Retina (tissue), 1 donor: ENCODE results near the gene KCTD14.
"Not testable (repeated sequence)": the region's sequence is repeated elsewhere in the genome, so short reads cannot be mapped to it uniquely, and the experiment has no call there.

Experiments
- DNase-seq: peaks from one replicate; pipeline ENCODE4 v3.0.0-alpha.2; 2016

The KCTD14 gene, protein sequence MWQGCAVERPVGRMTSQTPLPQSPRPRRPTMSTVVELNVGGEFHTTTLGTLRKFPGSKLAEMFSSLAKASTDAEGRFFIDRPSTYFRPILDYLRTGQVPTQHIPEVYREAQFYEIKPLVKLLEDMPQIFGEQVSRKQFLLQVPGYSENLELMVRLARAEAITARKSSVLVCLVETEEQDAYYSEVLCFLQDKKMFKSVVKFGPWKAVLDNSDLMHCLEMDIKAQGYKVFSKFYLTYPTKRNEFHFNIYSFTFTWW

DNA sequence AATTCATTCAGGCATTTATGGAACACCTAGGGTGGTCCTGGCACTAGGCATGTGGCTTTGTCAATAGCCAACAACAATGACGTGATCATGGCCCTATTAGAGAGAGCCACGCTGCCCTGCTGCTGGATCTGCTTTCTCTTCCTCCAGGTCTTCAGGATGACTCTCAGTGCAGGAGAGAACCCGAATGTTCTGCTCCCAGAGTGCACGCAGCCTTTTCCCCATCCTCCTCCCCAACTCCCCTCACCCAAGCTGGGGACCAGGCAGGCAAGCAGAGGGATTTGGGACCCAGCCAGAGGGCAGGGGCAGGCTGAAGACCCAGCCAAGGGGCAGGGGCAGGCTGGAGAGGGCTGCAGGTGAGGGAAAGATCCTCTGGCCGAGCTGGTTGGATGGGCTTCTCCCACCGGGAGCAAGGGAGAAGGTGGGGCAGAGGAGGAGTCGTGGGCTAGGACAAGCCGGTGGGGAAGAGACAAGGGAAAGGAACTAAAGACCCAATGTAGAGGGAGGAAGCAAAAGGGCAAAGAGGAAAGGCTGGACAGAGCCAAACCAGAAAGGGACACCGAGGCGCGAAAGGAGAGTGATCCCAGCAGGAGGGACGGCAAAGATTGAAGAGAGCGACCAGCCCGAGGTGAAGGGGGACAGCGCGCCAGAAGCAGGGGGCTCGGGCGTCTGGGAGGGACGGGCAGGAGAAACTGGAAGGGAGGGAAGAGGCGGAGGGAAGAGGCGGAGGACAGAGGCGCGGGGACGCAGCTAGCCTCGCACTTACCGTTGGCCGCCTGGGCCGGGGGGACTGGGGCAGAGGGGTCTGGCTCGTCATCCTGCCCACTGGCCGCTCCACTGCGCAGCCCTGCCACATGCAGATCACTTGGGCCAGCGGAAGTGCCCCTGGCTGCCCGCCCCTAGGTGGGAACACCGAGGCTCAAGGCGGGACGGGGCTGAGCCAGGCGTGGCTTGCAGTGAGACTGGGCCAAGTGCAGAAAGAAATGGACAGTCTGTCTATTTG is at the start of gene KCTD14:
KCTD14 (minus strand) TSS at position 880 of the 1,000 bp plus-strand sequence; CDS start at position 853, 27 bp downstream.
- peak; percentile 69 for DNase-seq

DNA sequence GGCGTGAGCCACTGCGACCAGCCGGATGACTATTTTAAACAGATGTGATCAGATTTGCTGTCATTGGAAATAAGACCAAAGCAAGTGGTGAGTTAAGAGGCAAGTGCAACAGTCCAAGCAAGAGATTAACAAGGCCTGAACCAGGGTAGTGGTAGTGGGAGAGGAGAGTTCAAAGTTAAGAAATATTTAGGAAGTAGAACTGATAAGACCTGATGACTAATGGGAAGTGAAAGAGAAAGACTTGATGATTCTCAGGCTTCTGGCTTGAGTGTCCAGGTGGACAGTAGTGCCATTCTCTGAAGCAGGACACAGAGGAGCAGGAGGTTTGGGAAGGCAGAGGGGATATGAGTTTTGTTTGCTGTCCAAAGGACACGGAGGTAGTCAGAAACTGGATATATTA is 49.4 kb upstream of the KCTD14 start:
- DNase-seq: no peak

DNA sequence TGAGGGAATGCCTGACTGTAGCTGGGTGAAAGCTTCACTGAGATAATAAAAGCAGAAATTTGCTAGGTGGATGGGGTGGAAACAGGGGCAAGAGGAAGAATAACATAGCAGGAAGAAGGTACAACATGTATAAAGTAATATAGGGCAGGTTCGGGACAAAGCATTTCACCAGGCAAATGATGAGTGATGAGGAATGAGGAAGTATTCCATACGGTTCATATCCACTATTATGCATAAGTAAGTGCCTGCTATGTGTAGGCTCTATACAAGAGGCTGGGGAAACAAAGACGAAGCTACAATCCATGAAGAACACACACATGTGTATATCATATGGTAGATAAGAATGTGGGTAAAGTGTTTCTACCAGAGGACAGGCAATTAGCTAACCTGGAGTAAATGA is 48.6 kb upstream of the KCTD14 start:
- DNase-seq: no peak

DNA sequence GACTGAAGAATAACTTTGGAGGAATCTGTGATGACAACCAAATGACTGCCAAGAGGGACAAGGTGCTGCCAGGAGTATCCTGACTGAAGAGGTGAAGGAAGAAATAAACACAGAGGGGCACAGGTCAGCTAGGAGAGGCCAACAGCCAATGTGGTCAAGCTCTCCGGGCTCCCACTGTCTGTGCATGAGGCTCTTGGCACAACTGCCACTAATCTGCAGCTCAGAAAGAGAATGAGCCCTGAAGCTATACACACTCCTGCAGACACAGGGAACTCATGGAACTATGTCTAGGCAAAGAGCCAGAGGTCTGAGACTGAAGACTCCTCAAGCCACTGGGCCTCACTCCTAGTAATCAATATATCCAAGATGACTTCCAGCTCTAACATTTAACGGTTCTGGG is 47.5 kb upstream of the KCTD14 start:
- no peak for DNase-seq

DNA sequence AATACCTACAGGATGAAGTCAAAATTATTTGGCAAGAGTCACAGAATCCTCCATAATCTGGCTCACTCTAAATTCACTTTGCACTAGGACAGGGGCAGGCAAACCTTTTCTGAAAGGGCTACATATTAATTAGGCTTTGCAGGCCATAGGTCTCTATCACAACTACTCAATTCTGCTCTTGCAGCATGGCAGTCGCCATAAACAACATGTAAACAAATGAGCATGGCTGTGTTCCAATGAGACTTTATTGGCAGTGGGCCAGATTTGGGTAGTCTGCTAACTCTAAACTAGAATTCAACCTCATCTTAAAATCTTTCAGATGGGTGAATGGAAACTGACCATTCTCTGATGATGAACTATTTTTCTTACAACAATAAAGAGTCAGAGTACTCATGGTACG is 46.4 kb upstream of the KCTD14 start:
- no peak for DNase-seq

DNA sequence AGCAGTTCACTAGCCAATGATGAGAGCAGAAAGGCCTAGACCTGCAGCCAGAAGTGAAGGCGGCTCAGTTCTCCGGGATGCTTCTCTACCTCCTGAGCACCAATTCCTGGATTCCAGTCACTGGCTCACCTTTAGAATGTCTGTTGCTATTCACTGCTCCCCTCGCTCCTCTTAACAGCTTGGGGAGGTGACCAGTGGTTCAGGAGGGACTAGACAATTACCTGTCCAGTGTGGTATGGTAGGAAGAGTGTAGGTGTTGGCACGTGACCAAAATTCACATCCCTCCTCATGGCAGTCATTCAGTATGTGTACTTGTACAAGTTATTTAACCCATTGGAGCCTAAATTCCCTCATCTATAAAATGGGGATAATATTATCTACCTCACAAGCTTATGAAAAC is 44.6 kb upstream of the KCTD14 start:
- DNase-seq: no peak

DNA sequence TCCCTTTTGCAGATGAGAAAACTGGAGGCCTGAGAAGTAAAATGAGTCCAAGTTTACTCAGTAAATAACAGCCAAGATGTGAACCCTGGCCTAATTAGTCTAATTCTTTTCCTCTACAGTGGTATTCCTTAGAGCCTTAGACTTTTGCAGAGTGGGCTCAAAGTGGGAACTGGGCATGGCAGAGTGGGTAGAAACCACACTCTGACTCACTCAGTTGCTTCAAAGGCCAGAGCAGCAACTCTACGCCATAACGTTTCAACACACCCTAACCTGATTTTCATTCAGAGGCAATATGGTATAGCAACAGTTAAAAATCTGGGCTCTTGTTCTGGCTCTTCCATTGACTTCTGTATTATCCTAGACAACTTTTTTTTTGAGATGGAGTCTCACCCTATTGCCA is 43.4 kb upstream of the KCTD14 start:
- no peak for DNase-seq

DNA sequence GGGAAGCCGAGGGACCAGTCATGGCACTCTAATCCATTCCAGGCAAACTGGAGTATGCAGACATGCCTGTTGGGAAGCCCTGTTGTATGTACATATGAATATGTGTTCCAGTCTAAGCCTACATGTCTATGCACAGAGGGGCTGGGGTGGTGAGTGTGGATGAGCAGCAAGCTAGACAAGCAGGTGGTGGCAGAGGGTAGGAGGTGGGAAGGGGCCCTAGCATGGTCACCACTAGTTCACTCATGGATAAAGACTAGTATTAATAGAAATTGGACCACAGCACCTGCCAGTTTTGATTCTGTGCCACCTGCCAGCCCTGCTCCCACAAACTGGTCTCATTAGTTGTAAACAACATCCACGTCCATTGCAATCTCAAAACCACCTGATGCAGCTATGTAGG is 42.1 kb upstream of the KCTD14 start:
- DNase-seq: no peak

DNA sequence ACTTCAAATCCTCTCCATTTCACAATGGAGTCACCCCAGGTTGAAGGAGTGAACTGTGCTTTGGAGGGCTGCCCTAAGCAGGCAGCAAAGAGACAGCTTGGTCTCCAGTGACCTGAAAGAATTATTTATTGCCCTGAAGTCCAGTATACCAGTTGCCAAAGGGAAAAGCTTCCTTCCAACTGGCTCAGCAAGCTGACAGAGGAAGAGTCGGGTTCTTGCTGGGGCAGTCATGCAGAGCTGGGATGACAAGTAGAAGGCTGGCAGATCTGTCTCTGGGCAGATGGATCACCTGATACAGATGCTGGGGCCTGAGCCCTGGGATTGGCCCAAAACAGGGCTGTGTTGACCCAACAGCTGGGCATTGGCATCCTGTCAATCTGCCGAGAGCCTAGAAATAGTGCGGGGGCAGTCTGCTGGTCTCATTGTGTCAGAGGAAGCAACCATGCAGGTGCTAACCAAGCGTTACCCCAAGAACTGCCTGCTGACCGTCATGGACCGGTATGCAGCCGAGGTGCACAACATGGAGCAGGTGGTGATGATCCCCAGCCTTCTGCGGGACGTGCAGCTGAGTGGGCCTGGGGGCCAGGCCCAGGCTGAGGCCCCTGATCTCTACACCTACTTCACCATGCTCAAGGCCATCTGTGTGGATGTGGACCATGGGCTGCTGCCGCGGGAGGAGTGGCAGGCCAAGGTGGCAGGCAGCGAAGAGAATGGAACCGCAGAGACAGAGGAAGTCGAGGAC is 40.5 kb upstream of the KCTD14 start, which contains the start of gene THRSP:
THRSP (plus strand) TSS at position 422 of the 742 bp plus-strand sequence; CDS start at position 443, 21 bp downstream.
- no peak for DNase-seq

DNA sequence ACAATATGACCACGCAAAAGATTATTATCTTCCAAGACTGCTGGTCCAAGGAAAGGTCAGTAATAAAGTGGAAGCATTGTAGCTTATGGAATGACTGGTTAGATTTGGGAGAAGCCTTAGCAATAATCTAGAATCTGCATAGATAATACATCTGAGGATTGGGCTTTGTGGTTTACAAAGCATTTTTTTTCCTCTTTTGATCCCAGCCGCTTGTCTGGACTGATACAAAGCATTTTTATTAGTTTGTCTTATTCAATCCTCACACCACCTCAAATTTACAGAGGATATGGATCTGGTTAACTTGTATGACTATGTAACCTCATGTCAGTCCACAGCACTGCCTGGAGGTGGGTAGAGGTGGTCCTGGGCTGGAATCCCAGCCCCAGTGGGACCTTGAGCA is 39.6 kb upstream of the KCTD14 start:
- no peak for DNase-seq

DNA sequence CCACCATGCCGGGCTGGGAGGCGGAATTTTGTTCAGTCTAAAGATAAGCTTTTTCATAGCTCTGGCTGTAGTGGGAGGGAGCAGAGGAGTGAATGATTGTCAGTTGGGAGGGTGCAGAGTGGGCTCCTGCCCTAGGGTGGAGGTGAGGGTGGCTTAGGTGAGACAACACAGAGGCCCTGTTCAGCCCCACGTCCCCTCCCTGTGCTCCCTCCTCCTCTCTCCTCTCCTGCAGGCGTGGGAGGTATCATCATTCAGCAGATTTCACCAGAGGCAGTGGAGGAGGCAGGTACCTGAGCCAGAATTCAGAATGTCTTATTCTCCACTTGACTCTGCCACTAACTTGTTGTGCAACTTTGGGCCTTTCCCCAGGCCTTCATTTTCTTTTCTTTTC is 38.8 kb upstream of the KCTD14 start:
- no peak for DNase-seq

DNA sequence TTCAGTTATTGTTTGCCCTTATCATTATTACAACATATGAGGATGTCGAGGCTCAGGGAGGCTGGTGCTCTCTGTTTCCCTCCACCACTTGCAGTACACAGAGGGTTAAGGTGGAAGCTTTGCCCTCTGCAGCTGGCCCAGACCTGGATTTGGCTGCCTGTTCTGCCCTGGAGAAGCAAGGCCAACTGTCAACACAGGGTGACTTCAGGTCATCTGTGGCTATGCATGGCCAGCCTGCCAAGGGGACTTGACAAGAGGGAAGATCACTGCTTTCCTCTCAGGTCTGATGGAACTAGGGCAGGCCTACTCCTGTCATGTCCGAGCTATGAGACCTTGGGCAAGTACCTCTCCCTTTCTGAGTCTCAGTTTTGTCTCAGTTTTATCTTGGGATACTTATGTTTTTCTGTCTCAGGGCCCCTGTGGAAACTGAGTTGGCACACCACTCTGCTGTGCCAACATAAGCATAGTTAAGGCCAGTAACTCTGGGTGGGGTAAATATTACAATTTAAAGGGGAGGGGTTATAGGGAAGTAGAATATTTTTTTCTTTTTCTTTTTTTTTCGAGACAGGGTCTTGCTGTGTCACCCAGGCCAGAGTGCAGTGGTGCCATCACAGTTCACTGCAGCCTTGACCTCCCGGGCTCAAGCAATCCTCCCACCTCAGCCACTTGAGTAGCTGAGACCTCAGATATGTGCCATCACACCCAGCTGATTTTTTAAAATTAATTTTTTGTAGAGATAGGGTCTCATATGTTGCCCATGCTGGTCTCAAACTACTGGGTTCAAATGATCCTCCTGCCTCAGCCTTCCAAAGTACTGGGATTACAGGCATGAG is 38.2 kb upstream of the KCTD14 start:
- DNase-seq: no peak

DNA sequence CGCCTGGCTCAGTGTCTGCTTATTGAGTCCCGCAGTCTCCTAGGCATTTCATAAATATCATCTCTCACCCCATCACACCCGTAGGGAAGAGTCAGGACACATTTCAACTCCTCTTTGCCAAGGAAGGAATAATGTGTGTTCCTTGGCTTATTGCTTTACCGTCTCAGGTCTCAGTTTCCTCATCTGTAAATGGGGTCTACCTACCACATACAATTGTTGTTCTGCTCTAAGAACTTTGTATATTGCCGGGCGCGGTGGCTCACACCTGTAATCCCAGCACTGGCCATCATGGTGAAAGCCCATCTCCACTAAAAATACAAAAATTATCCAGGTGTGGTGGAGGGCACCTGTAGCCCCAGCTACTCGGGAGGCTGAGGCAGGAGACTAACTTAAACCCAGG is 37.5 kb upstream of the KCTD14 start:
- no peak for DNase-seq

DNA sequence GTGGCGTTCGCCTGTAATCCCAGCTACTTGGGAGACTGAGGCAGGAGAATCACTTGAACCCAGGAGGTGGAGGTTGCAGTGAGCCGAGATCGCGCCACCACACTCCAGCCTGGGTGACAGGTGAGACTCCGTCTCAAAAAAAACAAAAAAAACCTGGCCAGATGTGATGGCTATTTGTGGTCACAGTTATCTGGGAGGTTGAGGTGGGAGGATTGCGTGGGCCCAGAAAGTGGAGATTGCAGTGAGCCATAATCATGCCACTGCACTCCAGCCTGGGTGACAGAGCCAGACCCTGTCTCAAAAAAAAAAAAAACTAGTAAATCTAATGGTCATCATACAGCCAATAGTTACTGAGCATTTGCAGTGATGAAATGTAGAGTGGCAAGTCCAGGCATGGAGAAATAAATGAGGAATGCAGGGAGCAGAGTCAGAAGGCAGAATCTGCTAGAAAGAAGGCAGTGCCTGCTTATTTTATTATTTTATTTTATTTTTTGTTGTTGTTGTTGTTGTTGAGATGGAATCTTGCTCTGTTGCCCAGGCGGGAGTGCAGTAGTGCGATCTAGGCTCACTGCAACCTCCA is 36.8 kb upstream of the KCTD14 start:
- not testable (repeated sequence) for DNase-seq

DNA sequence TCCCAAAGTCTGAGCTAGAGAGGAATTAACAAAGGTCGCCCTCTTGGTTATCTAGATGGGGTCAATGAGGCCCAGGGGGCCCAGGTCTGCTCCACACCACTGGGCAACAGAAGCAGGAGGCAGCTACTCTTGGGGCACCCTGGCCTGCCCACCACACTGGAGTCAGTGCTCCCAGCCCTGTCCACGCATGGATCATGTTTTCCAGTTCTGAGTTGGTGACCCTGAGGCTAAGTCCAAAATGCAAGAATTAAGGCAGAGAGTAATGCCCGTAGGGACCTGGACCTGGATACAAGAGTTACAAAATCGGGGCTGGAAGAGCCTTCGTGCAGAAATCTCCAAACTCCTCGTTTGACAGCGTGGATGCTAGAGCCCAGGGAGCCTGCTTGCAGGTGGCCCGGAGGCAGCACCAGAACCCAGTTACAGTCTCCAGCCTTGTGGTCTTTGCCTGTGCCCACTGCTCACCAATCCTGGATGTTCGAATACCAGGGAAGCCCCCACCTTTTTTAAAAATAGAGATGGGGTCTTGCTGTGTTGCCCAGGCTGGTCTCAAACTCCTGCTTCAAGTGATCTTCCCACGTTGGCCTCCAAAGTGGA is 34.5 kb upstream of the KCTD14 start:
- DNase-seq: no peak

DNA sequence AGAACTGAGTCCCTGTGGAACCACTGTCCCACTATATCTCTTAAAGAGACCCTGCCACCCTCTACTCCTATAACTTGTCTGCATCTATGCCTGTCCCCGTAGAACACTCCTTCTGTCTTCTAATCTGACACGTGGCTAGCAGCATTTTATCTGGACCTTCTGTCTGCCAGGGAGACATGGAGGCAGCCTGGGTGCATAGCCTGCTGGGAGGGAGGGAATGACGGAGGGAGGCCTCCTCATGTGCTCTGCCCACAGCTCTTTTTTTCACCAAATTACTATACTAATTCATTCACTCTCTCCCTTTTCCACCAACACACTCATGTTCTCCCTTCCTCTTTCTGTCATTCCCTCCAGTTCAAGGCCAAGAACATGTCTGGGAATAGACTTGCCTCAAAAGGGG is 33.0 kb upstream of the KCTD14 start:
- no peak for DNase-seq

DNA sequence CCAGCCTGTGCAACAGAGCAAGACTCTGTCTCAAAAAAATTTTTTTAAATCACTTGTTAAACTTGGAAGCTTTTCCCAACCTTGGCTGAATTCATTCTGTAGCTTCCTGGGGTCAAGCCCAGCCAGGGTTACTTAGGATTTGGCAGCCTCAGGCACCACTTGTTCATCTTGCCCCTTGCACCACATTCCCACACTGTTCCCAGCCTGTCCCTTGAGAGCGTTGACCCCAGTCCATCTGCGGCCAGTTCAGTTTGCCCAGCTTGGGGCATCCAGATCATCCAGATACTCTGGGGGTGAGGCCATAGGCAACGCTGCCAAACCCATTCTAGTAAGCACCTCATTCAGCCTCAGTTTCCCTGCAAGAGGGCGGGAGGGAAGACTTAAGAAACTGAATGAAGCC is 31.9 kb upstream of the KCTD14 start:
- DNase-seq: no peak

DNA sequence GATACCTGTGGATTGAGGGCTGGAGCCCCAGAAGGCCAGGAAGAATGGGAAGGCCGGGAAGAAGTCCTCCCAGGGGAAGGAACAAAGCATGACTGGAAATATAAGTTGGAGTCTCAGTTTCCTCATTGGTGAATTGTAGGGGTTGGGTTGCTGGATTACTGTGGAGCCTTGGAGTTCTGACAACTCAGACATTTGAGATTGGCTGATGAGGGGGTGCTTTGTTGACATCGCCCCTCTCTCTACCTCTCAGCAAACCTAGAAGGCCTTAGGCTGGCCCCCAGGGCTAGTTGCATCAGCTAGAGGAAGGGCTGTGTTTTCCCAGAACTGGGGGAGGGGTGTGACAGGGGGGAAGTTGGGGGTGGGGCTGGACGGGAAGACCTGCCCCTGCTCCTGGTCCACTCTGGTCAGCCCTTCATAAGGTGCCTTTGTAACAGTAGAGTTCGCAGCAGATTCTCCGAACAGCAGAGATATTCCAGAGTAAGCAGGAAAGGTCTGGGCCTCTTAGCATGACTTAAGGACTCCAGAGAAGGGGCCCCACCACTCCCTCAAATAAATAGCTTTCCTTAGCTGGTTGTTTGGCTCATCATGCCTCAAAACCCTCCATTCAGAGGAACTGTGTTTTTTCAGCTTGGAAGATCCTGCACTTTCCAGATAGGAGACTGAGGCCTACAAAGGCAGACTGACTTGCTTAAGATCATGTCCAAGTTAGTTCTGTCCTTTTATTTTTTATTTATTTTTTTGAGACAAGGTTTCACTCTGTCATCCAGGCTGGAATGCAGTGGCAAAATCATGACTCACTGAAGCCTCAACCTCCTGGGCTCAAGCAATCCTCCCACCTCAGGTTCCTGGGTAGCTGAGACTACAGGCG is 28.1 kb upstream of the KCTD14 start:
- no peak for DNase-seq

DNA sequence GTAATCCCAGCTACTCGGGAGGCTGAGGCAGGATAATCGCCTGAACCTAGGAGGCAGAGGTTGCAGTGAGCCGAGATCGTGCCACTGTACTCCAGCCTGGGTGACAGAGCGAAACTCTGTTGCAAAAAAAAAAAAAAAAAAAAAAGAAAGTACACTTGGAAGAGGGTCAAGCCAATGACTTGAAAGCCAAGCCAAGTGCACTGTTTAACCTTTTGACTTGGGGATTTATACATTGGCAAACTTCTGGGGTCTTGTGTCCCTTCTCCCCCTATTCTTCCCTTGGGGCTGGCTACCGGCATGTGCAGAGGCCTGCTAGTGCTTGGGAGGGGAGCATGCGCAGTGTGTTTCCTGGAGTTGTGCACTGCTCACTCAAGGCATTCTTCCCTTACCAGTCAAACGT is 26.3 kb upstream of the KCTD14 start:
- no peak for DNase-seq

DNA sequence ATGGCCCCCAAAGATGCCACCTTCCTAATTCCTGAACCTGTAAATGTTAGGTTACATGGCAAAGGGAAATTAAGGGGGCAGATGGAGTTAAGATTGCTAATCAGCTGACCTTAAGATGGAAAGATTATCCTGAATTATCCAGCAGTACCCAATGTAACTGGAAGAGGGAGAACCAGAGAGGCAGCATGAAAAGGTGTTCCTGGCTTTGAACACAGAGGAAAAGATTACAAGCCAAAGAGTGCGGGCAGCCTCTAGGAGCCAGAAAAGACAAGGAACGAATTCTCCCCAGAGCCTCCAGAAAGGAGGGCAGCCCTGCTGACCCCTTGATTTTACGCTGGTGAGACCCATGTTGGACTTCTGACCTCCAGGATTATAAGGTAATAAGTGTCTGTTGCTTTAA is 25.5 kb upstream of the KCTD14 start:
- no peak for DNase-seq

DNA sequence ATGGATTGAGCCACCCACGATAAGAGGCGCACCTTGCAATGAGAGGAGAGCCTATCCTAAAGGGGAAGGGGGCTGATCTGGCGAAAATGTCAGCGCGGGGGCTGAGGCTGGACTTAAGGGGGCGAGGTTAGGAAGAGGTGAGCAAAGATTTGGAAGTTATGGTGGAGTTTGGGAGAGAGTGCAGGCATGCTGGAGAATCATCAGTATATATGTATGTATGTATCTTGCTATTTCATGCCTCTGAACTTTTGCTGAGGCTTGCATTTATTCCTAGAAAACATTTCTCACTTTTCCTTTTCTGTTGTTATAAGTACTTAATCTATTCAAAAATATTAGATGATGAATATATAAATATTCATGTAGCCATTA is 23.4 kb upstream of the KCTD14 start:
- DNase-seq: no peak
